Activated CD4-positive, alpha-beta T cell treated with anti-CD3 and anti-CD28 coated beads for 24 hours (primary cell): ENCODE measurements around the gene CRB2.

Experiments used
- DNase-seq, 2 donors: peaks; one replicate each; pipeline ENCODE4 v3.0.0-alpha.2; 2020; ENCODE audit warnings: low read depth in 2 of 2

CRB2 gene

GRCh38 chr9:123364241-123364824 is 8.3 kb downstream of the CRB2 start:
- DNase-seq = no peak

- no peak for DNase-seq
These were observed 9.4 kb downstream of the CRB2 start for GRCh38 chr9:123365287-123365880.

GRCh38 chr9:123365881-123366528 is 10.0 kb downstream of the CRB2 start:
- DNase-seq = no peak

GRCh38 chr9:123368023-123368422 is 12.0 kb downstream of the CRB2 start:
- no peak for DNase-seq

GRCh38 chr9:123368536-123369153 is 12.6 kb downstream of the CRB2 start:
- DNase-seq = no peak

- DNase-seq = no peak
These were observed 13.3 kb downstream of the CRB2 start for GRCh38 chr9:123369296-123369695.

- no peak for DNase-seq
These were observed 14.1 kb downstream of the CRB2 start for GRCh38 chr9:123370108-123370507.

GRCh38 chr9:123370526-123371227 is 14.7 kb downstream of the CRB2 start:
- DNase-seq = no peak

- no peak for DNase-seq
These were observed 15.2 kb downstream of the CRB2 start for GRCh38 chr9:123371228-123371584.

- DNase-seq = no peak
These were observed 16.0 kb downstream of the CRB2 start for GRCh38 chr9:123371805-123372590.

- no peak for DNase-seq
These were observed 16.9 kb downstream of the CRB2 start for GRCh38 chr9:123372766-123373446.

GRCh38 chr9:123373447-123373923 is 17.5 kb downstream of the CRB2 start:
- no peak for DNase-seq

GRCh38 chr9:123373946-123374345 is 17.9 kb downstream of the CRB2 start:
- DNase-seq = no peak

- no peak for DNase-seq
These were observed 19.6 kb downstream of the CRB2 start for GRCh38 chr9:123375469-123376132.

- DNase-seq = no peak
These were observed 20.4 kb downstream of the CRB2 start for GRCh38 chr9:123376218-123377071.

- DNase-seq = no peak
These were observed 21.4 kb downstream of the CRB2 start for GRCh38 chr9:123377211-123377971.

- DNase-seq = no peak
These were observed 22.0 kb downstream of the CRB2 start for GRCh38 chr9:123378025-123378424.

GRCh38 chr9:123378956-123379660 is 23.1 kb downstream of the CRB2 start:
- DNase-seq = no peak
